ENCODE results near the gene CUL5.

DNA sequence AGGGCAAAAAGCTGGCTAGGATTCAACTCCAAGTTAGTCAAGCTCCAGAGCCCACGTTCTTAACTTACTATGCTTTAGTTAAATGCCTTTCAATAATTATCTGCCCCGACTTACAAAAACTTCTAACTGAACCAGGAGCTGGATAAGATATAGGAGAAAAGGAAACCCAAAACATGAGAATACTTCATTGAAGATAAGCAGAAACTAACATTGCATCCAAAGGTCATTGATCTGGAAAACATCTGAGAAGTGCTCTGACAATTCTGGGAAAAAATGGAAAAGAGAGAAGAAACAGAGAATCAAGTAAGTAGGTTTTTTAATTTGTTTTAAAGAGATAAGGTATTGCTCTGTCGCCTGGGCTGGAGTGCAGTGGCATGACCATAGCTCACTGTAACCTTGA lies 139.9 kb downstream of the CUL5 start:
- TF ChIP-seq, protein P1, sequence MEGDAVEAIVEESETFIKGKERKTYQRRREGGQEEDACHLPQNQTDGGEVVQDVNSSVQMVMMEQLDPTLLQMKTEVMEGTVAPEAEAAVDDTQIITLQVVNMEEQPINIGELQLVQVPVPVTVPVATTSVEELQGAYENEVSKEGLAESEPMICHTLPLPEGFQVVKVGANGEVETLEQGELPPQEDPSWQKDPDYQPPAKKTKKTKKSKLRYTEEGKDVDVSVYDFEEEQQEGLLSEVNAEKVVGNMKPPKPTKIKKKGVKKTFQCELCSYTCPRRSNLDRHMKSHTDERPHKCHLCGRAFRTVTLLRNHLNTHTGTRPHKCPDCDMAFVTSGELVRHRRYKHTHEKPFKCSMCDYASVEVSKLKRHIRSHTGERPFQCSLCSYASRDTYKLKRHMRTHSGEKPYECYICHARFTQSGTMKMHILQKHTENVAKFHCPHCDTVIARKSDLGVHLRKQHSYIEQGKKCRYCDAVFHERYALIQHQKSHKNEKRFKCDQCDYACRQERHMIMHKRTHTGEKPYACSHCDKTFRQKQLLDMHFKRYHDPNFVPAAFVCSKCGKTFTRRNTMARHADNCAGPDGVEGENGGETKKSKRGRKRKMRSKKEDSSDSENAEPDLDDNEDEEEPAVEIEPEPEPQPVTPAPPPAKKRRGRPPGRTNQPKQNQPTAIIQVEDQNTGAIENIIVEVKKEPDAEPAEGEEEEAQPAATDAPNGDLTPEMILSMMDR (IDR thresholded peaks at IDR 0.05; ENCODE audit: low read depth, low read length, poor library complexity, severe bottlenecking), result no peak
- no peak for TF ChIP-seq EZH2phosphoT487 (IDR thresholded peaks at IDR 0.05; ENCODE audit: borderline replicate concordance, low read length)

Measured in DOHH2 (cell line).